ENCODE measurements around the gene FGF14. TPM values are rescaled to one million over a fixed set of nuclear protein-coding genes. Genes with fewer than 3 reads are reported as not detected.
"Not testable (repeated sequence)": the region's sequence is repeated elsewhere in the genome, so short reads cannot be mapped to it uniquely, and the experiment has no call there.

The FGF14 gene
- total RNA-seq, 2 experiments from 2014 or later = not detected

DNA sequence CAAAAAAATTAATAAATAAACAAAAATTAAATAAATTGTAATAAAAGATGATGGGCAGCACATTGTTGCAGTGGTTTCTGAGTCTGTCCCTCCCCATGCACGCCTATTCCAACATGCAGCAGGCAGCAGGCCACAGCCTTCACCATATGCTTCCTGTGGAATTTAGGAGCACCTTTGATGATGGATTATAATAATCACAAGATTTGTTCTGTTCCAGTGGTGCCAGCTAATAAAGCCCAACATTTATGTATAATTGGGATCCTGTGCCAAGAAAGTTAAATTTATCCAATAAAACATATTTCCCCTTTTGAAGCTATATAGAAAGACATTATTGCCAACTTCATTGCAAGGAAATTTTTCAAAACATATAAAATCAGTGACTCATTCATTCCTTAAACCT lies 328.6 kb downstream of the FGF14 start:
- Mint-ChIP-seq H3K4me1 (no peaks in the 10 kb centered on the region), H3K36me3 (no peaks in the 10 kb centered on the region), H3K4me3 (no peak overlapping the region), H3K27me3 (no peaks in the 10 kb centered on the region), H3K27ac (no peak overlapping the region), H3K9me3 (ENCODE audit: low read depth) (no peaks in the 10 kb centered on the region)
- CTCF ChIA-PET = no interaction called here
- no peak for ATAC-seq
- no peak for DNase-seq

DNA sequence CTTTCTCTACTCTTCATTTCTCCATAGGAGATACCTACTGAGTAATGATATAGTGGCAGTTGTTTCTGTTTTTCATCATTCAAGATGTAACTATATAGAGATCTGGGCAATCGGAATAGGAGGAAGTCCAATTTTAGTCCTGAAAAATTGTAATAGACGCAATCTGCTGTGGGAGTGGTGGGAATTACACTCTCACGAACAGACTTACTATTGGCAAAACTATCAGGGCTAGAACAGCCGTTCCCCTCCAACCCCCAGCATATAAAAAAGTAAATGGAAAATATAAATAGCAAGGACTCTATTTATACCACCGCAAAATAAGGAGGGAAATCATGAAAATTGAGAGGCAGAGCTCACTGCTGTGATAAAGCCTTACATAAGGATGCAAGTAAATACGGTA lies 330.1 kb downstream of the FGF14 start:
- Mint-ChIP-seq H3K9me3 (ENCODE audit: low read depth) (no peaks in the 10 kb centered on the region), H3K4me1 (no peaks in the 10 kb centered on the region), H3K36me3 (no peaks in the 10 kb centered on the region), H3K27ac (no peak overlapping the region), H3K4me3 (no peak overlapping the region), H3K27me3 (no peaks in the 10 kb centered on the region)
- no peak for DNase-seq
- CTCF ChIA-PET = no interaction called here
- no peak for ATAC-seq

DNA sequence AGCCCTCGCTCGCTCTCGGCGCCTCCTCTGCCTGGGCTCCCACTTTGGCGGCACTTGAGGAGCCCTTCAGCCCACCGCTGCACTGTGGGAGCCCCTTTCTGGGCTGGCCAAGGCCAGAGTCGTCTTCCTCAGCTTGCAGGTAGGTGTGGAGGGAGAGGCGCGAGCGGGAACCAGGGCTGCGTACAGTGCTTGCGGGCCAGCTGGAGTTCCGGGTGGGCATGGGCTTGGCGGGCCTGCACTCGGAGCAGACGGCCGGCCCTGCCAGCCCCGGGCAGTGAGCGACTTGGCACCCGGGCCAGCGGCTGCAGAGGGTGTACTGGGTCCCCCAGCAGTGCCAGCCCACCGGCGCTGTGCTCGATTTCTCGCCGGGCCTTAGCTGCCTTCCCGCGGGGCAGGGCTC lies 333.5 kb downstream of the FGF14 start:
- not testable (repeated sequence) for H3K9me3 Mint-ChIP-seq (ENCODE audit: low read depth); H3K36me3 Mint-ChIP-seq; H3K27me3 Mint-ChIP-seq; DNase-seq; H3K4me1 Mint-ChIP-seq; H3K27ac Mint-ChIP-seq; H3K4me3 Mint-ChIP-seq; ATAC-seq
- CTCF ChIA-PET = interaction anchor here (0.9 kb wide), 1 partner anchor 76 kb away, joined by 3 read pairs; no protein-coding TSS in a partner anchor

DNA sequence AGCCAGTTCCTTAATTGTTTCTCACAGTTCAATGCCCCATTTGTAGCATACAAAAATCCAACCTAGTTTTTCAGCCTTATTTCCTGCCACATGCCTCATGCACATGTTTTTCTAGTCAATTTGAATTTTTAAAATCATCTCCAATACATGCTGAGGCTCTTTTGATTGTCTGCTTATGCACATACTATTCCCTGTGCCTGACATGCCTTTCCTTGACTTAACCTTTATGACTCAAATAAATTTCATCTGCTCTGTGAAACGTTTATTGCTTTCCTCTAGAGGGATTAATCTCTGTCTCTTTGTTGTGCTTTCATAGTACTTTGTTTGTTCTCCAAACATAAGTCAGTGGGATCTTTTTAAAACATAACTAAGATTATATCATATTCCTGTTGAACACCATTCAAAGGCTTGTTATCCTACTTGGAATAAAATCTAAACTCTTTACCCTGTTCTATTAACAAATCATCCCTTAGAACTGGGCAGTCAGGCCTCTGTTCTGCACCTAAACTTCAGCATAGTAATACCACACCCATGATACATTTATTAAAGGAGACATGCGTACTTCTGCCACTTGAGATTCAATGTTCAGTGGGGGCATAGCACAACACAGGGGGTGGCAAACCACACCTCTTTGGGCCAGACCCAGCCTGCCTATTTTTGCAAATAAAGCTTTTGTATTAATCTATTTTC lies 346.6 kb downstream of the FGF14 start:
- Mint-ChIP-seq H3K36me3 (no peaks in the 10 kb centered on the region), H3K27me3 (no peaks in the 10 kb centered on the region), H3K4me1 (no peaks in the 10 kb centered on the region), H3K27ac (no peak overlapping the region), H3K4me3 (no peak overlapping the region), H3K9me3 (ENCODE audit: low read depth) (peaks cover 13% of the 10 kb centered on the region)
- CTCF ChIA-PET = no interaction called here
- ATAC-seq (no peak), DNase-seq (no peak)

DNA sequence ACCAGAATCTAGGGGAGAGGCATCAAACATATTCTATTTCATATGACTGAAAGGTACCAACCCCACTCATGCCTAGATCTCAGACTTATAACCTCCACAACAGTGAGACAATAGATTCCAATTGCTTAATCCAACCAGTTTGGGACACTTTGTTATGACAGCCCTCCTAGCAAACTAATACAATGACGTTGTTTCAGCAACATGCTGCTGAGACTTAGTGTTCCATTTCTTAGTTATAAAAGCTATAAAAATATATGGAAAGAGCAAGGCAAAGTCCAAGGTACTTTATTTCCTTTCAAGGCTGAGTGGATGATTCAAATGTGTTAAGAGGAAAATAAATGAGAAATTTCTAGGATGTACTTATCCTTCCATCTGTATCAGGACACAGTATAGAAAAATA lies 352.0 kb downstream of the FGF14 start:
- H3K4me1 Mint-ChIP-seq = no peaks in the 10 kb centered on the region
- no peak for ATAC-seq
- no peak overlapping the region for H3K4me3 Mint-ChIP-seq
- H3K27ac Mint-ChIP-seq = no peak overlapping the region
- H3K36me3 Mint-ChIP-seq = no peaks in the 10 kb centered on the region
- CTCF ChIA-PET = no interaction called here
- H3K9me3 Mint-ChIP-seq (ENCODE audit: low read depth) = peaks cover 11% of the 10 kb centered on the region
- H3K27me3 Mint-ChIP-seq = no peaks in the 10 kb centered on the region
- no peak for DNase-seq

DNA sequence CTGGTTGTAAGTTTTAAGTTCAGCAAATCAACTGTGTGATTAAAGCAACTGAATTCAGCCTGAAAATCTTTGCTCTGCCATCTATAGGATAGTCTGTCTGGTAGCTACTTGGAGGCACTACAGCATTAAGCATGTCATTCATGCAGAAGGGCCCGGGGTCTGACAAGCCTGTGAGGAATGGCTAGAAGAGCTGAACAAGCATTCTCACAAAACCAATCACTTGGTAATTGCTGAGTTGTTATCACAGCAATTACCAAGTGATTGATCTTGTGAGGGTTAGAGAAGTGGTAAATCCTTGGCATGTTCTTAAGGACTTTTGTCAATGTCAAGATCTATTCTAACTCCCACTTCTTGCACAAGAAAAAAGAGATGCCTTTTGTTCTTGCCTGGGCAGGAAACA lies 356.1 kb downstream of the FGF14 start:
- no peak for DNase-seq
- no peak for ATAC-seq
- Mint-ChIP-seq H3K27ac (no peak overlapping the region), H3K27me3 (no peaks in the 10 kb centered on the region), H3K36me3 (no peaks in the 10 kb centered on the region), H3K4me1 (no peaks in the 10 kb centered on the region), H3K9me3 (ENCODE audit: low read depth) (no peaks in the 10 kb centered on the region), H3K4me3 (no peak overlapping the region)
- CTCF ChIA-PET = no interaction called here

DNA sequence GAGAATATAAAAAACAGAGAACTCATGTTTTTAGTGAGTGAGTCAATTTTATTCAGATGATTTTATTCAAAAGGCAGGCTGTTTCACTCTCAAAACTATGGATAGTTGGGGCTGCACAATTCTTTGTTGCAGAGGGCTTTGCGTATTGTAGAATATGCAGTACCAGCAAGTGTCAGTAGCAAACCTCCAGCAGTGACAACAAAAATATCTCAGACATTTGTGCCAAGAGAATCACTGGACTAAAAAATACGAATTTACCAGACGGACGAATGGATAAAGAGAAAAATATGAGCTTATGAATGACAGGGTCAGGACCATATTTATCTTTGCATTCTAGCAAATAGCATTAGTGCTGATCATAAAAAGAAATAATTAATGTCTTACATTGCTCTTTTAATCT lies 359.1 kb downstream of the FGF14 start:
- H3K4me1 Mint-ChIP-seq = no peaks in the 10 kb centered on the region
- no peaks in the 10 kb centered on the region for H3K36me3 Mint-ChIP-seq
- H3K27me3 Mint-ChIP-seq = no peaks in the 10 kb centered on the region
- no peaks in the 10 kb centered on the region for H3K9me3 Mint-ChIP-seq (ENCODE audit: low read depth)
- no peak overlapping the region for H3K27ac Mint-ChIP-seq
- CTCF ChIA-PET = no interaction called here
- DNase-seq = no peak
- H3K4me3 Mint-ChIP-seq = no peak overlapping the region
- ATAC-seq = no peak

DNA sequence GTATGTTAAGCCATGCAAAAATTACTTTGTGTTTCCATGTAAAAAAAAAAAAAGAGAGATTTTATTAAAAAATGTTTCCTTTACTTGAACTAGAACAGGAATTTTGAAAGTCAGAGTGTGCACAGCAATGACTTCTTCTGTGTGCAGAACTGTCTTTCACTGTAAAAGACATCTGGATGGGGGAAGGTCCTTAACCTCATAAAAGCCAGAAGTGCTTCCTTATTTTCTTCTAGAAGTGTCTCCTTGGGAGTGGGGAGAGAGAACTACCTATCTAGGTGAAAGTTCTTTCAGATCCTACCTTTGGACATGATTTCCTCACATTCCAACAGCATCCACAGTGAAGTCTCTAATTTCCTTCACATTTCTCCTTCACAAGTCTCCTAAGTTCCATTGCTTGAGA lies 360.3 kb downstream of the FGF14 start:
- H3K9me3 Mint-ChIP-seq (ENCODE audit: low read depth) = no peaks in the 10 kb centered on the region
- no peak for ATAC-seq
- no peak overlapping the region for H3K4me3 Mint-ChIP-seq
- DNase-seq = no peak
- CTCF ChIA-PET = no interaction called here
- no peak overlapping the region for H3K27ac Mint-ChIP-seq
- no peaks in the 10 kb centered on the region for H3K4me1 Mint-ChIP-seq
- H3K36me3 Mint-ChIP-seq = no peaks in the 10 kb centered on the region
- H3K27me3 Mint-ChIP-seq = no peaks in the 10 kb centered on the region

DNA sequence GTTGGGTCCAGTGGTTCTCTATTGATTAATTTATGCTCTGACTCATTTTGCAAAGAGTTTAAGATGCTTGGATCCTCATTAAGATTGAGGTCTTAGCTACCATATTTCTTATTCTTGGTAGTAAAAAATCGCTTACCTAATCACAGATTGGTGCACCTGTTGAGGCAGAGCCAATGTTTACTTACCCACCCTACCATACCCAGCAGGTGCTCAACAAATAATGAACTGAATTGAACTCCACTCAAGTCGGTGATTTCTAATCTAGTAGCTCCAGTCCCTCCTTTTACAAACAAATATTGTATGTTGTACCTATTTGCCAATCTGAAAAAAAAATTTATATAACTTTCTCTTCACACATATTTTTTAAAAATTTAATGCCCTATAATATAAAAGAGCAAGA lies 361.0 kb downstream of the FGF14 start:
- Mint-ChIP-seq H3K27me3 (no peaks in the 10 kb centered on the region), H3K4me3 (no peak overlapping the region), H3K27ac (no peak overlapping the region), H3K9me3 (ENCODE audit: low read depth) (no peaks in the 10 kb centered on the region), H3K36me3 (no peaks in the 10 kb centered on the region), H3K4me1 (no peaks in the 10 kb centered on the region)
- CTCF ChIA-PET = no interaction called here
- ATAC-seq (no peak), DNase-seq (no peak)

DNA sequence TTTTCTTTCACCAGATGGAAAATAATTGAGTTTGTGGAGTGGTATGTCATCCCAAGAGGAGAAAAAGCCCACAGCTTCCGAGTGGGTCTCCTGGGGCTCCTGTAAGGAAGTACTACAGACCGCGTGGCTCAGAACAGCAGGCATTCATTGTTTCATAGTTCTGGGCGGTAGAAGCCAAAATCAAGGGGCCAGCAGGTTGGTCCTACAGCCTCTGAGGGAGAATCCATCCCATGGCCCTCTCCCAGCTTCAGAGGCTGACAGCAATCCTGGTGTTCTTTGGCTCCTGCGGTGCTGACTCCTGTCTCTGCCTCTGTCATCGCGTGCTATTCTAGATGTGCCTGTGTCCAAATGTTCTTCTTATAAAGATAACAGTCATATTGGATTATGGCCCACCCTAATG lies 362.6 kb downstream of the FGF14 start:
- DNase-seq (no peak), ATAC-seq (no peak)
- Mint-ChIP-seq H3K27ac (no peak overlapping the region), H3K4me3 (no peak overlapping the region), H3K27me3 (no peaks in the 10 kb centered on the region), H3K9me3 (ENCODE audit: low read depth) (no peaks in the 10 kb centered on the region), H3K36me3 (no peaks in the 10 kb centered on the region), H3K4me1 (no peaks in the 10 kb centered on the region)
- CTCF ChIA-PET = no interaction called here

DNA sequence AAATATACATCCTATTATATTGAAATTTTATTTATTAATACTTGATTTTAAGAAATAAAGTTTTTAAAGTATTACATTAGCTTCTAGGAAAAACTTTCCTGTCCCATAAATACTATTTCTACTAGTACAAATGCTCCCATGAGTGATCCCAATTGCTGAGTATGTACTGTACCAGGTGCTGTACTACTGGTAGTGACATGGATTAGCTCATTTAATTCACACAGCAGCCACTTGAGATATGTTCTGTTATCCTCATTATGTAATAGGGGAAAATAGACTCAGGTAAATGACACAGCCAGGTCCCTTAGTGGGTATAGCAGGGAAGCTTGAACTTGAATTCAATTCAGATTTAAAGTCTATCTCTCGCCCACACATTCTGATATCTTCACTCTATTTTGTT lies 363.1 kb downstream of the FGF14 start:
- Mint-ChIP-seq H3K27ac (no peak overlapping the region), H3K4me3 (no peak overlapping the region), H3K36me3 (no peaks in the 10 kb centered on the region), H3K4me1 (no peaks in the 10 kb centered on the region), H3K9me3 (ENCODE audit: low read depth) (no peaks in the 10 kb centered on the region), H3K27me3 (no peaks in the 10 kb centered on the region)
- ATAC-seq = no peak
- DNase-seq = no peak
- CTCF ChIA-PET = no interaction called here

DNA sequence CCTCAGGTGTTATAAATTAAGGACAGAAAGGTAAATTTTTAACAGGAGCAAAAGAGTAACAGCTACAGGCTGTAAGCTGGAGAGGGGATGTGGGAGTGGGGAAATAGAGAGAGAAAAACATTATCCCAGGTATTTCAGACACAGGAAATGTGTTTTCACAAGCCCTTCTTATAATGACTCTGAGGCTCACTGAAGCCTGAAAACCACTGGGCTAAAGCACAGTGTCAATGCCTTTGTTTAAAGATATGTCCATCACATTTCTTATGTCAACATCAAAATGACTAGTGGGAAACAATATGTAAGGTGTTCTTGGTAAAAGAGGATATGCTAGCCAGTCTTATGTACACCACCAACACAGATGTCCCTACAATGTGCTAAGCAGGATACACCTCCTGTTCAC lies 365.9 kb downstream of the FGF14 start:
- no peak overlapping the region for H3K27ac Mint-ChIP-seq
- ATAC-seq (no peak), DNase-seq (no peak)
- H3K27me3 Mint-ChIP-seq = no peaks in the 10 kb centered on the region
- no peaks in the 10 kb centered on the region for H3K4me1 Mint-ChIP-seq
- H3K36me3 Mint-ChIP-seq = no peaks in the 10 kb centered on the region
- CTCF ChIA-PET = no interaction called here
- H3K9me3 Mint-ChIP-seq (ENCODE audit: low read depth) = no peaks in the 10 kb centered on the region
- no peak overlapping the region for H3K4me3 Mint-ChIP-seq

DNA sequence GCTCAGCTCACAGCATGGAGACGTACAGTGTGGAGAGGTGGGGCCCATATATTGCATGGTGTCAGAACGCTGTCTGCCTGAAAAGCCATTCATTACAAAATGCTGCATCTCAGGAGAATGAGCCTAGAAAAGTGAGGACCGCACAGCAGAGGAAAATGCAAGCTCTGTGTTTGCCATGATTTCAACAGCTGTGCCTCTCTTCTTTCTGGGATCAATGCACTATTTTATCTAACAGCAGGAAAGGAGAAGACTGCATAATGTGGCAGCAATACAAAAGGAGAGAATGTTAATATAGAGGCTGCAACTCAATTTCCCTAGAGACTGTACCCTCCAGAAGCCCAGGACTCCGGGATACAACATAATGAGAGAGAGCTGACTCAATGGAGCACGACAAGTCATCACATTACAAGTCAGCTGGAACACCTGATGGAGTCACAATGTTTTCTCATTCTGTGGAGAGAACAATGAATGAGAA lies 368.0 kb downstream of the FGF14 start:
- DNase-seq (no peak), ATAC-seq (no peak)
- Mint-ChIP-seq H3K27me3 (no peaks in the 10 kb centered on the region), H3K4me1 (no peaks in the 10 kb centered on the region), H3K9me3 (ENCODE audit: low read depth) (no peaks in the 10 kb centered on the region), H3K4me3 (no peak overlapping the region), H3K27ac (no peak overlapping the region), H3K36me3 (no peaks in the 10 kb centered on the region)
- CTCF ChIA-PET = no interaction called here

DNA sequence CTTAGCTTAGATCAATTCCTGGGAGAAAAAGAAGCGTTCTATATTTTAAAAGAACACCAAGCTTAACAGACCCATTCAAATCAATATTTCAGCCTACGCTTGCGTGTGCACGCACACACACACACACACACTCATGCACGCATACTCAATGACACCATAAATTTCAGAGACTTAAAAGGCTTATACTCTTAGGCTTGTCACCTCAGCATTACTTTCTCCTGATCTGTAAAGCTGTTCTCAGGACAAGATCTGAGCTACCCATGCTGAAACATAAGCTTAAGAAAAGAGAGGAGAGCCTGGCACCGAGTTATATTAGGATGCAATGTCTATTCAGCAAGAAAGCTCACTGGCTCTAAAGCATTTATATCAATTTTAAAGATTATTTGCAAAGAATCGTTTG lies 368.5 kb downstream of the FGF14 start:
- ATAC-seq = no peak
- CTCF ChIA-PET = no interaction called here

DNA sequence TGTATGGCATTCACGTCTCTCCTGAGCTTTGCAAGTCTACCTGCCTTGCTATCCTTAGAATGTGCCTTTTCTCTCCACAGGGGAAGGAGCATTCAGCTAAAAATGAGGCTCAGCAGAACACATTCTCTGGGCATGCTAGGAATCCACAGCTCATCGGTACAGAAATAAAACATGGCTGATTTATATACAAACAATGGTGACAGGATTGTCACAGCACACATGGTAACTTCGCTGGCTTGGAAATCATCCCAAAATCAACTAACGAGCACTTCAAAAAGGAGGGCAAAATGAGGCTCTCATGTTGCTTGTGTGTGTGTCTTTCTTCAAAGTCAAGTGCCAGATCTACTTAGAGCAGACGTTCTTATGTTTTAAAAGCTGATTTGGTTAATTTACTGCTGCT lies 373.0 kb downstream of the FGF14 start:
- CTCF ChIA-PET = no interaction called here
- H3K27me3 Mint-ChIP-seq = no peaks in the 10 kb centered on the region
- no peak for ATAC-seq

More for the DNA sequence above, 368.5 kb downstream of the FGF14 start:
- Mint-ChIP-seq H3K27ac (no peak overlapping the region), H3K9me3 (ENCODE audit: low read depth) (no peaks in the 10 kb centered on the region), H3K4me1 (no peaks in the 10 kb centered on the region), H3K4me3 (no peak overlapping the region), H3K27me3 (no peaks in the 10 kb centered on the region), H3K36me3 (no peaks in the 10 kb centered on the region)
- no peak for DNase-seq

More for the DNA sequence above, 373.0 kb downstream of the FGF14 start:
- Mint-ChIP-seq H3K9me3 (ENCODE audit: low read depth) (no peaks in the 10 kb centered on the region), H3K27ac (no peak overlapping the region), H3K4me3 (no peak overlapping the region), H3K4me1 (no peaks in the 10 kb centered on the region), H3K36me3 (no peaks in the 10 kb centered on the region)
- DNase-seq = no peak
